IMR-90 (cell line): ENCODE measurements around the gene RIMOC1. TPM values are rescaled to one million over a fixed set of nuclear protein-coding genes. Genes with fewer than 3 reads are reported as not detected.

Experiments used
- ATAC-seq: fragments of 200-7000 bp; cut with Tn5 transposase; 2 replicates; pipeline ENCODE4 v1.9.1; 2020; ENCODE audit warnings: low read depth, mild to moderate bottlenecking, moderate library complexity
- BruUV-seq: library from RNA; stranded (reverse); fragments of 400-500 nt; replicated peaks from 2 replicates; lab custom pipeline; 2021; lab: Mats Ljungman, UMichigan
- CTCF ChIA-PET: fragments of 300-600 bp; formaldehyde crosslinking; extraction: SDS; loops from one replicate; lab custom pipeline; 2021; ENCODE audit warnings: antibody characterized with exemption; lab: Yijun Ruan, JAX
- POLR2A ChIA-PET: fragments of 300-600 bp; sonication (Branson Sonifier 250); formaldehyde crosslinking; loops from one replicate; lab custom pipeline; 2022; ENCODE audit warnings: antibody characterized with exemption; ENCODE audit not compliant: unreplicated experiment; lab: Charles Lee
- DNase-seq: peaks from one replicate; pipeline ENCODE4 v3.0.0; 2013
- H2AFZ ChIP-seq: replicated peaks from 2 replicates; pipeline ENCODE3; 2013; ENCODE audit warnings: low read length, mild to moderate bottlenecking; ENCODE audit not compliant: poor library complexity
- H2AK5ac ChIP-seq: 2 replicates; pipeline ENCODE4 v1.6.1; 2013; ENCODE audit warnings: low read depth, low read length, inconsistent platforms
- H2AK9ac ChIP-seq: replicated peaks from 2 replicates; pipeline ENCODE3; 2013; ENCODE audit warnings: mild to moderate bottlenecking, low read depth, low read length, moderate library complexity; ENCODE audit not compliant: poor library complexity
- H2BK120ac ChIP-seq: 2 replicates; pipeline ENCODE4 v1.6.1; 2013; ENCODE audit warnings: low read depth, low read length, inconsistent platforms
- H2BK15ac ChIP-seq: 3 replicates; pipeline ENCODE4 v1.6.1; 2013; ENCODE audit warnings: low read depth, low read length, inconsistent platforms
- H2BK20ac ChIP-seq: 2 replicates; pipeline ENCODE4 v1.6.1; 2013; ENCODE audit warnings: low read depth, mild to moderate bottlenecking, inconsistent platforms, low read length, moderate library complexity
- H2BK5ac ChIP-seq: 2 replicates; pipeline ENCODE4 v1.6.1; 2013; ENCODE audit warnings: mild to moderate bottlenecking, low read depth, low read length, inconsistent platforms; ENCODE audit not compliant: poor library complexity, severe bottlenecking
- H3K14ac ChIP-seq: replicated peaks from 2 replicates; pipeline ENCODE4 v1.6.1; 2013; ENCODE audit warnings: low read depth, low read length, inconsistent platforms
- H3K18ac ChIP-seq: 2 replicates; pipeline ENCODE4 v1.6.1; 2013; ENCODE audit warnings: low read depth, low read length, control low read depth
- H3K23ac ChIP-seq: 2 replicates; pipeline ENCODE4 v1.6.1; 2013; ENCODE audit warnings: low read depth, low read length, inconsistent platforms
- H3K27ac ChIP-seq: 2 replicates; pipeline ENCODE4 v1.5.1; 2013; ENCODE audit warnings: mild to moderate bottlenecking, control low read depth, low read length; ENCODE audit not compliant: insufficient read depth
- H3K27me3 ChIP-seq: 2 replicates; pipeline ENCODE4 v1.6.1; 2013; ENCODE audit warnings: low read length; ENCODE audit not compliant: control insufficient read depth, insufficient read depth
- H3K36me3 ChIP-seq: 2 replicates; pipeline ENCODE4 v1.6.1; 2013; ENCODE audit warnings: low read length, mixed read lengths; ENCODE audit not compliant: control insufficient read depth, insufficient read depth
- H3K4ac ChIP-seq: 2 replicates; pipeline ENCODE4 v1.6.1; 2013; ENCODE audit warnings: low read depth, low read length, inconsistent platforms
- H3K4me1 ChIP-seq: 2 replicates; pipeline ENCODE4 v1.6.1; 2013; ENCODE audit warnings: low read length, mixed read lengths; ENCODE audit not compliant: control insufficient read depth, insufficient read depth
- H3K4me2 ChIP-seq: 2 replicates; pipeline ENCODE4 v1.6.1; 2013; ENCODE audit warnings: low read depth, mild to moderate bottlenecking, control low read depth, low read length, moderate library complexity
- H3K4me3 ChIP-seq: 2 replicates; pipeline ENCODE4 v1.5.1; 2013; ENCODE audit warnings: low read depth, mild to moderate bottlenecking, control low read depth, low read length, moderate library complexity; ENCODE audit not compliant: insufficient read depth
- H3K56ac ChIP-seq: 2 replicates; pipeline ENCODE4 v1.6.1; 2013; ENCODE audit warnings: low read length, inconsistent platforms; ENCODE audit not compliant: insufficient read depth; ENCODE audit errors: extremely low read depth
- H3K79me1 ChIP-seq, 2 experiments: 2 replicates each; pipeline ENCODE4 v1.6.1; 2013; ENCODE audit warnings: low read length in 2 of 2, inconsistent platforms in 1 of 2, low read depth in 1 of 2
- H3K9ac ChIP-seq: 2 replicates; pipeline ENCODE4 v1.6.1; 2013; ENCODE audit warnings: low read depth, low read length, control low read depth
- H3K9me1 ChIP-seq: 2 replicates; pipeline ENCODE4 v1.6.1; 2013; ENCODE audit warnings: low read length, inconsistent platforms; ENCODE audit not compliant: insufficient read depth
- H3K9me3 ChIP-seq: 2 replicates; pipeline ENCODE4 v1.6.1; 2013; ENCODE audit warnings: low read length; ENCODE audit not compliant: control insufficient read depth, insufficient read depth
- H4K20me1 ChIP-seq: 2 replicates; pipeline ENCODE4 v1.6.1; 2013; ENCODE audit warnings: low read length, inconsistent platforms; ENCODE audit not compliant: insufficient read depth
- H4K5ac ChIP-seq: 2 replicates; pipeline ENCODE4 v1.6.1; 2013; ENCODE audit warnings: mild to moderate bottlenecking, low read depth, low read length, control low read depth
- H4K8ac ChIP-seq, 2 experiments: 2 replicates each; pipeline ENCODE4 v1.6.1; 2013; ENCODE audit warnings: low read depth in 2 of 2, low read length in 2 of 2, control low read depth in 1 of 2, inconsistent platforms in 1 of 2
- H4K91ac ChIP-seq: 2 replicates; pipeline ENCODE4 v1.6.1; 2013; ENCODE audit warnings: low read depth, low read length, inconsistent platforms; ENCODE audit not compliant: insufficient read depth
- MAFK ChIP-seq: IDR thresholded peaks from 2 replicates; pipeline ENCODE4 v1.6.1; 2012; ENCODE audit warnings: low read depth, low read length, improper control_type of control experiment
- NFE2L2 ChIP-seq: fragments of 150-350 bp; IDR thresholded peaks from 2 replicates; pipeline ENCODE4 v1.6.1; 2016; ENCODE audit warnings: low read depth, mild to moderate bottlenecking, low read length
- WGBS, 2 experiments: methylation state at CpG; one replicate each; pipeline versions ENCODE4 v1.1.5 to v1.1.7; 2013; ENCODE audit warnings: missing lambda C conversion rate in 2 of 2; ENCODE audit not compliant: insufficient read length in 1 of 2; ENCODE audit errors: extremely low coverage in 2 of 2; 5-methylcytosine and 5-hydroxymethylcytosine counted together
- dilution Hi-C: fragments of 300-500 bp; cut with HindIII; formaldehyde crosslinking; loops from one replicate; pipeline ENCODE4 v1.14.3; 2018; ENCODE audit warnings: low sequenced_read_pairs; ENCODE audit not compliant: unreplicated experiment
- in situ Hi-C: fragments of 300-500 bp; cut with MboI; formaldehyde crosslinking; loops from 3 replicates; pipeline ENCODE4 v1.14.3; 2019; ENCODE audit warnings: low sequenced_read_pairs, inconsistent platforms, mixed read lengths
- intact Hi-C: fragments of 100-400 bp; cut with micrococcal nuclease; formaldehyde crosslinking; loops from 2 replicates; pipeline ENCODE4 v1.10.0; 2022
- polyA plus RNA-seq, 3 experiments: library from polyadenylated mRNA; depleted of rRNA; stranded (reverse); fragments of >200 nt; gene quantifications; 2 replicates each; pipeline ENCODE4 v1.2.3, GENCODE V29; 2012; ENCODE audit warnings: low replicate concordance in 1 of 3
- total RNA-seq: library from RNA; depleted of rRNA; stranded (reverse); fragments of >200 nt; gene quantifications from 2 replicates; pipeline ENCODE4 v1.2.3, GENCODE V29; 2012
- TF ChIP-seq, protein P1 (sequence below): fragments of 150-350 bp; IDR thresholded peaks from 2 replicates; pipeline ENCODE4 v1.6.1; 2017; ENCODE audit warnings: mild to moderate bottlenecking, antibody characterized with exemption, low read length, low read depth

Gene RIMOC1
- total and polyA plus RNA-seq, 2 of the 4 experiments (the other 2 are of a cell fraction): 4.1 to 9.0 TPM

DNA sequence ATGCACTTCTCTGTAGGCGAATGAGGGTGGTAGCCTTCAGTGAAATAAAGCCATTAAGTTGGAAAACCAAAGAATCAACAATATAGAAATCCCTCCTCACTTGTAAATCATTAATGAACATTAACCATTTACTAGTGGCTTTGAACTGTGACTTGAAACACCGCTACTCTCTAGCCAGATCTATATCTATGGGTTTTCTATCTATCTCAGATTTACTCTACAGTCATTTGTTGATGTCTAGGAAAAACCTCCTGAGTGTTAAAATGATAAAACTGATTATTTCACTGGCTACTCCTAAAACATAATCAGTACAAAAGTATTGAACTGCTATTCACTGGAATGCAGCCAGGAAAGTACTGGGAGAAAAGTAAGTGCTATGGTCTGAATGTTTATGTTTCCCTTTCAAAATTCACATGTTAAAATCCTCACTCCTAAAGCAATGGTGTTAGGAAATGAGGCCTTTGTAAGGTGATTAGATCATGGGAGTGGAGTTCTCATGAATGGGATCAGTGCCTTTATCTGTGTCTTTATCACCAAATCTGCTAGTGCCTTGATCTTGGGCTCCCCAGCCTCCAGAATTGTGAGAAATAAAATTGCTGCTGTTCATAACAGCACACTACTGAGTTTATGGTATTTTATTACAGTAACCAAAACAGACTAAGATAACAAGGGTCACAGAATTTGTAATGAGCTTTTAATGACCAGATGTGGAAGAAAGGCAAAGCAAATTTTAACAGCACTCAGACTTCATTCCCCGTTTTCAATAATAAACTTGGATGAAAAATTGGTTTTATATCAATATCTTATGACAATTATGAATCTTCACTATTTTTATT, 25.3 kb upstream of the RIMOC1 start:
- H3K9me3 ChIP-seq: no peaks in the 10 kb centered on the region
- no peak overlapping the region for H3K4ac ChIP-seq
- H3K4me3 ChIP-seq: no peak overlapping the region
- CTCF ChIA-PET: interaction anchor here (0.6 kb wide), 1 partner anchor 25 kb away, joined by 3 read pairs; the partner anchor contains the start of gene RIMOC1
- H3K36me3 ChIP-seq: no peaks in the 10 kb centered on the region
- H2BK5ac ChIP-seq: no peak overlapping the region
- no peak overlapping the region for H4K91ac ChIP-seq
- H3K56ac ChIP-seq: no peak overlapping the region
- H3K27ac ChIP-seq: no peak overlapping the region
- WGBS, 2 experiments: no CpG with 5 or more reads among the region's 3 CpGs
- POLR2A ChIA-PET: no interaction called here
- no peak overlapping the region for H2AFZ ChIP-seq
- no peak overlapping the region for H4K5ac ChIP-seq
- DNase-seq (no peak), ATAC-seq (no peak)
- intact Hi-C loops: no loop called here
- no peak overlapping the region for H2BK120ac ChIP-seq
- H2AK5ac ChIP-seq: no peak overlapping the region
- no TSS peak for BruUV-seq
- H3K23ac ChIP-seq: no peak overlapping the region
- H3K4me1 ChIP-seq: no peaks in the 10 kb centered on the region
- H3K27me3 ChIP-seq: peaks cover 3% of the 10 kb centered on the region
- no peak overlapping the region for H3K18ac ChIP-seq
- H3K9ac ChIP-seq: no peak overlapping the region
- H3K79me1 ChIP-seq: no peaks in the 10 kb centered on the region
- in situ Hi-C loops: no loop called here
- no peaks in the 10 kb centered on the region for H3K9me1 ChIP-seq
- no peaks in the 10 kb centered on the region for H4K20me1 ChIP-seq
- no peak overlapping the region for H2BK20ac ChIP-seq
- H2BK15ac ChIP-seq: no peak overlapping the region
- no peak overlapping the region for H3K4me2 ChIP-seq
- no peak overlapping the region for H3K14ac ChIP-seq
- dilution Hi-C loops: no loop called here
- H4K8ac ChIP-seq: no peak overlapping the region
- no peak overlapping the region for H2AK9ac ChIP-seq
- TF ChIP-seq NFE2L2 (no peak), MAFK (no peak)
- TF ChIP-seq, protein P1, sequence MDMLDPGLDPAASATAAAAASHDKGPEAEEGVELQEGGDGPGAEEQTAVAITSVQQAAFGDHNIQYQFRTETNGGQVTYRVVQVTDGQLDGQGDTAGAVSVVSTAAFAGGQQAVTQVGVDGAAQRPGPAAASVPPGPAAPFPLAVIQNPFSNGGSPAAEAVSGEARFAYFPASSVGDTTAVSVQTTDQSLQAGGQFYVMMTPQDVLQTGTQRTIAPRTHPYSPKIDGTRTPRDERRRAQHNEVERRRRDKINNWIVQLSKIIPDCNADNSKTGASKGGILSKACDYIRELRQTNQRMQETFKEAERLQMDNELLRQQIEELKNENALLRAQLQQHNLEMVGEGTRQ: no peak
